ENCODE measurements around the gene P2RY2.

GRCh38 chr11:73285721-73286120 is 67.6 kb downstream of the P2RY2 start:
- TF ChIP-seq CTCF (IDR thresholded peaks at IDR 0.05; ENCODE audit: low read length): no peak
- no peak for TF ChIP-seq EZH2 (optimal IDR thresholded peaks at IDR 0.05; ENCODE audit: low read depth, low read length)
